ENCODE measurements around the gene TSPAN9. TPM values are rescaled to one million over a fixed set of nuclear protein-coding genes. Genes with fewer than 3 reads are reported as not detected.
A peak's percentile ranks its signal among the peaks of the same experiment; 100 is the strongest.

Gene TSPAN9
- total RNA-seq, 1 donor from 2014 or later = 81.2 TPM

DNA sequence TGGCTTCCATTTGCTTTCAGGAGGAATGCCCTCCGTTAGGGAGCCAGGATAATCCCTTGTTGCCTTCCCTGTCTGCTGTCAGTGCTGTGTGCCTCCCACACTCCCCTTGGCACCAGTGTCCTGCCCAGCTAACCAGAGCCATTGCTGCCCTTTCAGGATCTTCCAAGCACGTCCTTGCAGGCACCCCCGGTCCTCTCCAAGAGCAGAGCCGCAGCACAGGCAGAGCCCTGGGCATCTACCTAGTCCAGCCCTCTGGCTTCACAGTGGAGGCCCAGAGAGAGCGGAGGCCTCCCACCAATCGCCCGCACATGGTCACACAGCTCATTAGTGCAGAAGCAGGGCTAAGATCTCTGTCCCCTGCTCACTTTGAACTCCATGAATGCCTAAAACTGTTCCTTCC lies 39.0 kb upstream of the TSPAN9 start:
- H3K4me1 ChIP-seq = no peaks in the 10 kb centered on the region
- H3K27me3 ChIP-seq = no peaks in the 10 kb centered on the region
- peaks cover 7% of the 10 kb centered on the region for H3K36me3 ChIP-seq
- no peak overlapping the region for H3K27ac ChIP-seq
- DNase-seq = no peak
- ATAC-seq = no peak
- H3K4me3 ChIP-seq = no peak overlapping the region
- TF ChIP-seq, protein P1, sequence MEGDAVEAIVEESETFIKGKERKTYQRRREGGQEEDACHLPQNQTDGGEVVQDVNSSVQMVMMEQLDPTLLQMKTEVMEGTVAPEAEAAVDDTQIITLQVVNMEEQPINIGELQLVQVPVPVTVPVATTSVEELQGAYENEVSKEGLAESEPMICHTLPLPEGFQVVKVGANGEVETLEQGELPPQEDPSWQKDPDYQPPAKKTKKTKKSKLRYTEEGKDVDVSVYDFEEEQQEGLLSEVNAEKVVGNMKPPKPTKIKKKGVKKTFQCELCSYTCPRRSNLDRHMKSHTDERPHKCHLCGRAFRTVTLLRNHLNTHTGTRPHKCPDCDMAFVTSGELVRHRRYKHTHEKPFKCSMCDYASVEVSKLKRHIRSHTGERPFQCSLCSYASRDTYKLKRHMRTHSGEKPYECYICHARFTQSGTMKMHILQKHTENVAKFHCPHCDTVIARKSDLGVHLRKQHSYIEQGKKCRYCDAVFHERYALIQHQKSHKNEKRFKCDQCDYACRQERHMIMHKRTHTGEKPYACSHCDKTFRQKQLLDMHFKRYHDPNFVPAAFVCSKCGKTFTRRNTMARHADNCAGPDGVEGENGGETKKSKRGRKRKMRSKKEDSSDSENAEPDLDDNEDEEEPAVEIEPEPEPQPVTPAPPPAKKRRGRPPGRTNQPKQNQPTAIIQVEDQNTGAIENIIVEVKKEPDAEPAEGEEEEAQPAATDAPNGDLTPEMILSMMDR (IDR thresholded peaks at IDR 0.05) = no peak
- intact Hi-C loops (cut with DNase I) = no loop called here
- H3K9me3 ChIP-seq = no peaks in the 10 kb centered on the region

- intact Hi-C loops (cut with DNase I) = no loop called here
These were observed 38.2 kb upstream of the TSPAN9 start for GRCh38 chr12:3038926-3039510.

DNA sequence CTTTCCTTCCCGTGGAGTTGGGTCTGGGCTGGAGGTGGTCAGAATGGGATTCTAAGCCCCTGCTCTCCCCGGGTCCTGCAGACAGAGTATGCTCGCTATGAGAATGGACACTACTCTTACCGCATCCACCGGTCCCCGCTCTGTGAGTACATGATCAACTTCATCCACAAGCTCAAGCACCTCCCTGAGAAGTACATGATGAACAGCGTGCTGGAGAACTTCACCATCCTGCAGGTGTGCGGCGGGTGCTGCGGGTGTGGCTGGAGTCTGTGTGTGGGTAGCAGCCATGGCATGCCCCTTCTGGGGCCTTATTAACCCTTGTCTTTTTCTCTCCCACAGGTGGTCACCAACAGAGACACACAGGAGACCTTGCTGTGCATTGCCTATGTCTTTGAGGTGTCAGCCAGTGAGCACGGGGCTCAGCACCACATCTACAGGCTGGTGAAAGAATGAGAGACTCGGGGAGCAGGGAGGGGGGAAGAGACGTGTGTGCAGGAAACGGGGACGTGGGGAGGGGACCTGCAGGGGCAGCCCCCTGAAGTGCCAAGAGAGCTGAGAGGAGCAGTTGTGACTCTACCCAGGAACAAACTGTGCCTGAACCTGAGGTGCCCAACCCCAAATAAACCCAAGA lies 37.0 kb upstream of the TSPAN9 start:
- intact Hi-C loops (cut with DNase I) = no loop called here
- TF ChIP-seq, protein P1 (IDR thresholded peaks at IDR 0.05) = no peak
- ATAC-seq (no peak), DNase-seq (no peak)
- Histone ChIP-seq H3K27me3 (no peaks in the 10 kb centered on the region), H3K27ac (no peak overlapping the region), H3K4me3 (no peak overlapping the region), H3K9me3 (no peaks in the 10 kb centered on the region), H3K36me3 (peaks cover 7% of the 10 kb centered on the region), H3K4me1 (no peaks in the 10 kb centered on the region)

More at GRCh38 chr12:3038926-3039510, 38.2 kb upstream of the TSPAN9 start:
- no peak overlapping the region for H3K4me3 ChIP-seq
- DNase-seq (no peak), ATAC-seq (no peak)
- H3K4me1 ChIP-seq = no peaks in the 10 kb centered on the region
- peaks cover 7% of the 10 kb centered on the region for H3K36me3 ChIP-seq
- no peak overlapping the region for H3K27ac ChIP-seq
- H3K9me3 ChIP-seq = no peaks in the 10 kb centered on the region
- no peaks in the 10 kb centered on the region for H3K27me3 ChIP-seq
- TF ChIP-seq, protein P1 (IDR thresholded peaks at IDR 0.05) = no peak

GRCh38 chr12:3040663-3041544 lies 36.3 kb upstream of the TSPAN9 start:
- DNase-seq (no peak), ATAC-seq (no peak)
- H3K27me3 ChIP-seq = no peaks in the 10 kb centered on the region
- H3K9me3 ChIP-seq = no peaks in the 10 kb centered on the region
- no peaks in the 10 kb centered on the region for H3K4me1 ChIP-seq
- intact Hi-C loops (cut with DNase I) = no loop called here
- H3K4me3 ChIP-seq = no peak overlapping the region
- TF ChIP-seq, protein P1 (IDR thresholded peaks at IDR 0.05) = no peak
- no peak overlapping the region for H3K27ac ChIP-seq
- H3K36me3 ChIP-seq = peaks cover 7% of the 10 kb centered on the region

GRCh38 chr12:3041558-3042164 lies 35.5 kb upstream of the TSPAN9 start:
- ATAC-seq (peak; percentile 80), DNase-seq (no peak)
- Histone ChIP-seq H3K27me3 (no peaks in the 10 kb centered on the region), H3K9me3 (no peaks in the 10 kb centered on the region), H3K27ac (no peak overlapping the region), H3K36me3 (peaks cover 7% of the 10 kb centered on the region), H3K4me3 (no peak overlapping the region), H3K4me1 (peaks cover 6% of the 10 kb centered on the region)
- intact Hi-C loops (cut with DNase I) = no loop called here
- TF ChIP-seq, protein P1 (IDR thresholded peaks at IDR 0.05) = peak; percentile 62

Data from upper lobe of right lung (tissue), 1 donor.